Measurements from ENCODE around the gene PTX3.

PTX3 gene

DNA sequence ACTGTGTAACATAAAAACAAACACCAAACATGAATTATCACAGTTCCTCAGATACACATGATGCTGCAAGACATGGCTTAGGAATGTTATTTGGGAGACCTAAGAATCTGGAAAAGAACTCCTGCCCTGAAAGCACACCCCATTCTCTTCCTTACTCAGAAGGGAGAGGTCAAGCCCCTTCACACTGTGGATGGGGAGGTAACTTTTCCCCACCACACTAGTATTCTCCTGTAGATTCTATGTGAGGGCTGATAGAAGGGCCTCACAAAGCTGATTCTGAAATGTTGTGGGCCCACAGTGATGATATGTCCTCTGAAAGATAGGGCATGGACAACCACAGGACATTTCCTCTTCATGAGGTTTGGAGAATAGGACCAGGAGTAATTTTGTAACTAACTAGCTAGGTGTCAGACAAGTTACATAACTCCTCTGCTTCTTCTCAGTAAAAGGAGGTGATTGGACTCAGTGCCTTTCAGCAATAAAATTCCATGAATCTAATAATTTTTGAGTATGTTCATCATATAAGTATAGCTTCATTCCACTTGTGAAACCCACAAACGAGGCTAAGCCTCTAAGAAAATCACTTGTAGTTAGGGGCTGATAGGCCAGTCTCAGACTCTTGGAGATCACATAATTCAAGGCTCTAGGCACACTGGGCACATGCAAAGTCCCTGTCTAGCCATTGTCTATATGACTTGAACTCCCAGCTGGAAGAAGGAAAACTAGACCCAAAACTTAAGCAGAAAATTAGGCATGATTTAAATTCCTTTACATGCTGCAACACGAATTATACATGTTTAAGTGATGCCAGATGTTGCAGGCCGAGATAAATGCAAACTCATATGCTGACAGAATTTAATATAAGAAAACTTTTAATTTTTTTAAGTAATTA is 7.5 kb downstream of the PTX3 start:
- TF ChIP-seq GATA1 (IDR thresholded peaks at IDR 0.05; ENCODE audit: low read depth, low read length) (no peak), POLR2A (IDR thresholded peaks at IDR 0.05; ENCODE audit: low read length) (no peak)

DNA sequence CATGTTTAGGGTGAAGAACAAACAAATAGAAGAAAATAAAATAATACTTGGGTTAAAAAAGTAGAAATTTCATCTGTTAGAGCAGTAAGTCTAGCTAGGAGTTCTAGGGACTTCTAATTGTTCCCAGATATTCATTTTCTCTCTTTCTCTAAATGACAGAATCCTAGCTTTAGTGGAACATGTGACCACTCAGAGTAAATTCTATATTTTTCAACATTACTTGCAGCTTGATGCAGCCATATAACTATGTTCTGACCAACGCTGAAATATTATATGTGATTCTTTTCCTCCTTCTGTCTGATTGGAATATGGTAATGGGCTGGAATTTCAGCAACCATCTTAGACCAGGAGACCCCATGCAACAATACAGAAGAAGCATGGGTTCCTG is 8.1 kb downstream of the PTX3 start:
- no peak for DNase-seq
- TF ChIP-seq GATA1 (IDR thresholded peaks at IDR 0.05; ENCODE audit: low read depth, low read length), result no peak
- TF ChIP-seq POLR2A (IDR thresholded peaks at IDR 0.05; ENCODE audit: low read length), result no peak

More for the DNA sequence above, 7.5 kb downstream of the PTX3 start:
- DNase-seq, result no peak

DNA sequence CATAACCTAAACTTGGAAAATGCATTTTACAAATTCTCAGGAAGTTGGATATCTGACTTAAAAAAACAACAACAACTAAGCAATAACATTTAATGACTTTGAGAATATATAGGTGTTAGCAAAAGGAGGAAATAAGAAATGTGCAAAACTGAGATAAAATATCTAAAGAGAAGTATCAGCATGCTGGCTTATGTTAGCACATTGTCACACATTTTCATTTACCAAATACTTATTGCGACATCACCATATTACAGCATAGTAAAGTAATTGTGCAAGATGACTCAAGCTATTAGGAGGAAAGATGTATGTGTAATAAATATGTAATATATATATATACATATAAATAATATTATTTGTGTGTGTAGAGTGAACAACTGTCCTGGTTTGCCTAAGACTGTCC is 9.2 kb downstream of the PTX3 start:
- TF ChIP-seq GATA1 (IDR thresholded peaks at IDR 0.05; ENCODE audit: low read depth, low read length) (no peak), POLR2A (IDR thresholded peaks at IDR 0.05; ENCODE audit: low read length) (no peak)
- DNase-seq, result peak in 1 of 2 experiments; percentile 3

- TF ChIP-seq POLR2A (IDR thresholded peaks at IDR 0.05; ENCODE audit: low read length) (no peak), GATA1 (IDR thresholded peaks at IDR 0.05; ENCODE audit: low read depth, low read length) (no peak)
Measured at GRCh38 chr3:157447026-157447694, 10.5 kb downstream of the PTX3 start.

GRCh38 chr3:157452097-157452496 is 15.4 kb downstream of the PTX3 start:
- TF ChIP-seq POLR2A (IDR thresholded peaks at IDR 0.05; ENCODE audit: low read length), result no peak
- TF ChIP-seq GATA1 (IDR thresholded peaks at IDR 0.05; ENCODE audit: low read depth, low read length), result no peak
- DNase-seq, result no peak

More at GRCh38 chr3:157447026-157447694, 10.5 kb downstream of the PTX3 start:
- no peak for DNase-seq

DNA sequence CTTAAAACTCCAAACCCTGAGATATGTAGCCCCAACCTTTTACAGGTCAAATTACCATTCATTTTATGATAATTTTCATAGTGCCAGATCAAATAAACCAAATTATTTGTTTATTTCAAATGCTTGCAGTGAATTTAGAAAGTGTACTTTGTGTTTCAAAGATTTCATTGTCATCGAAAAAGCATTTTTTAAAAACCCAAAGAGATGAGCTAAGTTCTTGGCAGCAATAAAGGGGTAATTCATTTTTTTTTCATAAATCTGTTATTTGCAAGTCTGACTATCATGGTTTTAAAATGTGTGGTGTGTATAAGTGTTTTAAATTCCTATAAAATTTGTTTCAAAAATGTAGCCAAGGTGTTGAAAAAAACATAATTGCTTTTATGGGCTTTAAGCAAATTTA is 17.2 kb downstream of the PTX3 start:
- TF ChIP-seq POLR2A (IDR thresholded peaks at IDR 0.05; ENCODE audit: low read length) (no peak), GATA1 (IDR thresholded peaks at IDR 0.05; ENCODE audit: low read depth, low read length) (no peak)
- no peak for DNase-seq

GRCh38 chr3:157459706-157460105 is 23.1 kb downstream of the PTX3 start:
- TF ChIP-seq GATA1 (IDR thresholded peaks at IDR 0.05; ENCODE audit: low read depth, low read length) (no peak), POLR2A (IDR thresholded peaks at IDR 0.05; ENCODE audit: low read length) (no peak)
- no peak for DNase-seq

- TF ChIP-seq GATA1 (IDR thresholded peaks at IDR 0.05; ENCODE audit: low read depth, low read length), result no peak
- TF ChIP-seq POLR2A (IDR thresholded peaks at IDR 0.05; ENCODE audit: low read length), result no peak
- DNase-seq, result no peak
Measured at GRCh38 chr3:157460253-157460652, 23.6 kb downstream of the PTX3 start.

DNA sequence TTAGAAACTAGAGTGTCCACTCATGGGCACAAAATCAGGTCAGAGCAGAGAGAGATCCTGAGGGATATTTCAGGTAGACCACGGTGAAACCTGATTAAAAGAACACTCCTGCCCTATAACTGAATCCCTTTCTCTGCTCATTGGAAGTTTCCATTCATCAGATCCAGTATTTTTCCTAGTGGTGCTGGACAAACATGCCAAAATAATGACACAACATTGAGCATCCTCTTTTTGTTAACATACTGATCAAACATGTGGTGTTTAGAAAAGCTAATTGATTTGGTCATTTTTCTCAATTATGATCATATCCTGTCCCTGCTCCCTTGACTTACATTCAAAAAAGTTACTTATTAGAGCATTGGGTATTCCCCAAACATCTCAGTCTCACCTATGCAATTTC is 27.2 kb downstream of the PTX3 start:
- TF ChIP-seq GATA1 (IDR thresholded peaks at IDR 0.05; ENCODE audit: low read depth, low read length), result no peak
- no peak for TF ChIP-seq POLR2A (IDR thresholded peaks at IDR 0.05; ENCODE audit: low read length)

DNA sequence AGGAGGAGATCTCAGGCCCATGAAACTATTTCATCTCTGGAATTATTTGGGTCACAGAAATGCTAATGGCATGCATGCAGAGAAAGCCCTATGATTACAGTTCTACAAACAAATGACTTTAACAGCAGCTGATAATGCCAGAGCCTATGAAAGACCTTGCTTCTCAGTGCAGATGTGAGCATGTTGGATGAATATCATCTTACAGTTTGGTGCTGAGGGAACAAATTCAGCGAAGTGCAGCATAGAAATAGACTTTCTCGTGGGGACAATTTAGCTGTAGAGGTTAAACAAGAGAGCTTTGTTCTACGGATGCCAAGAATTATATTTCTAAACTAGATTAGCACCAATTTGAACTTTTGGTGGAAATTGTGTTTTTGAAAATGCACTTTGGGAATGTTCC is 27.7 kb downstream of the PTX3 start:
- no peak for TF ChIP-seq POLR2A (IDR thresholded peaks at IDR 0.05; ENCODE audit: low read length)
- no peak for TF ChIP-seq GATA1 (IDR thresholded peaks at IDR 0.05; ENCODE audit: low read depth, low read length)
- DNase-seq, result no peak

More for the DNA sequence above, 27.2 kb downstream of the PTX3 start:
- no peak for DNase-seq

DNA sequence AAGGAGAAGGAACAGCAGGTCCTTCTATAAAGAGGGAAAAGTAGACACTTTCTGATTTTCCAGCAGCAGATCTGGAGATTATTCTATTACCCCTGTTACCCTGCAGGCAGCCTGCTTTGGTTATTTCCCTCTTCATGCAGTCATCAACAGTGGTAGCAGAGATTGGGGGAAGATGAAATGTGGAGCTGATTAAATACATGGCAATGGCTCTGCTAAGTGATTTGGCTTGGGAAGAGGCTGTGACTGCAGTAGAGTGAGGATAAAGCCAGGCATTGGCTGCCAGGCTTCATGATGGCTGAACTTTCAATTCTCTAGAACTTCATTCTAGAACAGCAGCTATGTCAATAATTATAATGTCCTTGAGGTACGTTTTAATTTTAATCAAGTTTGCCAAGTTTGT is 29.1 kb downstream of the PTX3 start:
- TF ChIP-seq GATA1 (IDR thresholded peaks at IDR 0.05; ENCODE audit: low read depth, low read length), result no peak
- TF ChIP-seq POLR2A (IDR thresholded peaks at IDR 0.05; ENCODE audit: low read length), result no peak
- DNase-seq, result no peak

DNA sequence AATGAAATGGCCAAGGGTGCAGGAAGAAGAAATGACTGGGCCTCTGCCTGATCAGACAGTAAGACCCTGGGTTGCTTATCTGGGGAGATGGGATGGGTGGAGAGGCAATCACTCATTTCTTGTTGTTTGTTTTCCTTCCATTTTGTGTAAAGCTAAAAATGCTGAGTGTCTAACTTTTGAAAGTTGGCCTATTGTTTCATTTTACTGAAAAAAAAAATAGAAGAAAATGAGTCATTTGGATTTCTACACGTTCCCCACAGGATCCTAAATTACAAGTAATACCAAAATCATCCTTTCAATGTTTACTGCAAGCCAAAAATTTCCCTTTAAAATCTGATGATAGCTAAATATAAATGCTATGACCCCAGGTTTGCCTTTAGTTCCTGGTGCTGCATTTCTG is 30.6 kb downstream of the PTX3 start:
- TF ChIP-seq POLR2A (IDR thresholded peaks at IDR 0.05; ENCODE audit: low read length), result no peak
- no peak for TF ChIP-seq GATA1 (IDR thresholded peaks at IDR 0.05; ENCODE audit: low read depth, low read length)
- DNase-seq, result no peak

GRCh38 chr3:157469561-157470294 is 33.1 kb downstream of the PTX3 start:
- DNase-seq, result no peak
- TF ChIP-seq POLR2A (IDR thresholded peaks at IDR 0.05; ENCODE audit: low read length) (no peak), GATA1 (IDR thresholded peaks at IDR 0.05; ENCODE audit: low read depth, low read length) (no peak)

DNA sequence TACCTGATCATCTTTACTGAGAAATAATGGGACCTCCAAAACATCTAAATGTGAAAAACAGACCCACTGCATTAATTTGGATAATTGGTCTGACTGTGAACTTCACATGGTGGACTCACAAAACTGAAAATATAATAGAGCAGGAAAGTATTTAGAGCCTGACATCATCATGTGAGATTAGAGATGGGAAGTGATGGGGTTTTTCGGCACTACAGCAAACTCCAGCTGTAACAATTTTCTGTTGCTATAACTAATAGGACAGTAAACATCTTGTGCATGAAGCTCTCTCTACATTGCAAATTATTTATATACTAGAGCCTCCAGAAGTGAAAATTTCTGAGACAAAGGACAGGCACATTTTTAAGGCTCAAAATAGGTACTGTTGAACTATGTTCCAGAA is 34.4 kb downstream of the PTX3 start:
- TF ChIP-seq GATA1 (IDR thresholded peaks at IDR 0.05; ENCODE audit: low read depth, low read length) (no peak), POLR2A (IDR thresholded peaks at IDR 0.05; ENCODE audit: low read length) (no peak)
- DNase-seq, result no peak
